ENCODE results near the gene CHD9NB. TPM values are rescaled to one million over a fixed set of nuclear protein-coding genes. Genes with fewer than 3 reads are reported as not detected.
A peak's percentile ranks its signal among the peaks of the same experiment; 100 is the strongest.

The CHD9NB gene
- total and polyA plus RNA-seq, 11 donors: 0.21 to 2.3 (median 0.65) TPM; not detected in 1

GRCh38 chr16:53029971-53030370 is 22.7 kb downstream of the CHD9NB start:
- no peak overlapping the region for H3K4me3 ChIP-seq
- DNase-seq: no peak
- 78 to 88% (median 85%) methylated on average over 3 of the region's 3 CpGs for WGBS, 4 donors
- TF ChIP-seq POLR2A (IDR thresholded peaks at IDR 0.05) (no peak), CTCF (IDR thresholded peaks at IDR 0.05) (no peak)
- H3K27me3 ChIP-seq: no peaks in the 10 kb centered on the region
- no peaks in the 10 kb centered on the region for H3K36me3 ChIP-seq
- H3K27ac ChIP-seq: no peak overlapping the region
- H3K4me1 ChIP-seq: no peaks in the 10 kb centered on the region
- peaks cover 0 to 5% (median 0%) of the 10 kb centered on the region in 12 donors for H3K9me3 ChIP-seq
- intact Hi-C loops (cut with DNase I): loop anchor here in 1 of 10 donors (10.0 kb wide), 1 partner anchor 835 kb away; no protein-coding TSS in a partner anchor
- ATAC-seq: no peak

- Histone ChIP-seq H3K27ac (no peak overlapping the region), H3K9me3 (no peaks in the 10 kb centered on the region), H3K36me3 (no peaks in the 10 kb centered on the region), H3K4me1 (no peaks in the 10 kb centered on the region), H3K27me3 (no peaks in the 10 kb centered on the region), H3K4me3 (no peak overlapping the region)
- WGBS, 4 donors: 93 to 95% (median 95%) methylated on average over 4 of the region's 4 CpGs
- ATAC-seq: no peak
- intact Hi-C loops (cut with DNase I): loop anchor here in 8 of 10 donors (5.0 to 10.0 kb wide), 5 partner anchors 829 to 957 kb away; no protein-coding TSS in a partner anchor
- DNase-seq: no peak
- TF ChIP-seq CTCF (IDR thresholded peaks at IDR 0.05): no peak
- TF ChIP-seq POLR2A (IDR thresholded peaks at IDR 0.05): no peak
Observed at GRCh38 chr16:53024045-53024444, 28.7 kb downstream of the CHD9NB start.

DNA sequence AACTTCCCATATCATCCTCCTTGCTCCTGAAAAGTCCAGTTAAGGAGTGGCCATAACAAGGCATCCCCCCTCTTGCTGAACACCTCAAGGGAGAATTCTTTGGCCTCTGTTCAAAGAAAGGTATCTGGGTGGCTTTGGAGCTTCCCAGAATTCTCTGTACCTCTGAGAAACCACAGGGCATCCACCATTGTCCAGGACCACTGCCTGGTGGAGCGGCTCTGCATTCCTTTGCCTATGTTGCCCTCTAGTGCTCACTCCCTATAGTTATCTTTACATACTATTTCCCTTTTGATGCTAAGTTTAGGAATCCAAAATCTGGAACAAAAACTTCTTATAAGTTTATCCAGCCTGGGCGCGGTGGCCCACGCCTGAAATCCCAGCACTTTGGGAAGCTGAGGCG is 30.3 kb downstream of the CHD9NB start:
- TF ChIP-seq POLR2A (IDR thresholded peaks at IDR 0.05) (no peak), CTCF (IDR thresholded peaks at IDR 0.05) (peak in 10 of 12 donors; percentile 36 to 65 (median 58))
- Histone ChIP-seq H3K9me3 (no peaks in the 10 kb centered on the region), H3K4me1 (no peaks in the 10 kb centered on the region), H3K36me3 (no peaks in the 10 kb centered on the region), H3K27me3 (no peaks in the 10 kb centered on the region), H3K4me3 (no peak overlapping the region), H3K27ac (no peak overlapping the region)
- intact Hi-C loops (cut with DNase I): loop anchor here in 9 of 10 donors (2.0 to 10.0 kb wide), 6 partner anchors 828 to 955 kb away; no protein-coding TSS in a partner anchor
- 0 to 8% (median 5%) methylated on average over 5 of the region's 5 CpGs for WGBS, 4 donors
- DNase-seq (peak in 2 of 5 donors; percentile 22 to 23), ATAC-seq (peak; percentile 51 to 83 (median 77))

DNA sequence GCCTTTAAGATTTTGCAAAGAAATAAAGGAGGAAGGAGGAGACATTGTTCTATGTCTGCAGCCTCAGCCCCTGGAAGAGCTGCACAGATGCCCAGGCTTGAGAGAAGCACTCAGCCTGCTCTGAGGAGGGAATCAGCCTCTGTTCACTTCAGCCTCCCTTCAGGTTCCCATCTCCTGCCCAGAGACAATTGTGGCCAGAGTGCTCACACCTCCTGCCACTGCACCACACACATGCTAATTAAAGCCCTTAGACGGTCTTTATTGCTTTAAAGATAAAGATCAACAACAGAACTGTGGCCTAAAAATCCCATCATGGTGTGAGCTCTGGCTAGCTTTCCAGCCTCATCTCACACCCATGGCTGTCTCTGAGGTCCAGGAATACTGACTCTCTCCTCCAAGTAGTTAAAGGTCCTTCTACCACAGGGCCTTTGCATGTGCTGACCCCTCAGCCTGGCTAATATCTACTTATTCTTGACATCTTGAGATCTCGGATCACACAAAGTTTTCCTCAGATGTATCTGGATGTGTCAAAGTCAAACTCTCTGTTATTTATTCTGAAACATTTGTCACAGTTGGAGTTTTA is 33.8 kb downstream of the CHD9NB start:
- Histone ChIP-seq H3K27me3 (peaks cover 0 to 4% (median 0%) of the 10 kb centered on the region in 9 donors), H3K9me3 (no peaks in the 10 kb centered on the region), H3K27ac (no peak overlapping the region), H3K36me3 (no peaks in the 10 kb centered on the region), H3K4me3 (no peak overlapping the region), H3K4me1 (no peaks in the 10 kb centered on the region)
- TF ChIP-seq CTCF (IDR thresholded peaks at IDR 0.05): no peak
- no peak for TF ChIP-seq POLR2A (IDR thresholded peaks at IDR 0.05)
- DNase-seq: no peak
- no peak for ATAC-seq
- intact Hi-C loops (cut with DNase I): loop anchor here in 1 of 10 donors (10.0 kb wide), 1 partner anchor 834 kb away; no protein-coding TSS in a partner anchor
- 78 to 83% (median 81%) methylated on average over 2 of the region's 2 CpGs for WGBS, 4 donors
